ENCODE data around the gene CRTAP. TPM values are rescaled to one million over a fixed set of nuclear protein-coding genes. Genes with fewer than 3 reads are reported as not detected.

Gene CRTAP
- total RNA-seq, 4 donors from 2014 or later: 180 to 394 (median 315) TPM

DNA sequence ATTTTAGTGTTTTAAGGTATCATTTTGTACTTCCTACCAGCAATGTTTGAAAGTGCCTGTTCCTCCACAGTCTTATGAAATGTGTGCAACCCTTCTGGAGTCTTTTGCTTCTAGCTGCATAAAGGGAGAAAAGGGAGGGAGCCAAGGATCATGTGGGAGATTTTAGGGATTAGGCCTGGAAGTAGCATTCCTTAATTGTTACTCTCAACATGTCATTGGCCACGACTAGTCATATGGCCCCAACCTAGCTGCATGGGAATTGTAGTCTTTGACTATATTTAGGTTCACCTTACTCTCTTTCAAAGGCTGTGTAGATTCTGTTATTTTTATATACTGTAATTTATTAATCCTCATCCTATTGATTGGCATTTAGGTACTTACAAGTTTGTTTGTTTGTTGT, 14.9 kb downstream of the CRTAP start:
- H3K4me3 ChIP-seq: no peak overlapping the region
- no peak for DNase-seq (ENCODE audit: low spot score in 2 of 2)
- no peak overlapping the region for H3K27ac ChIP-seq
- H3K9me3 ChIP-seq: no peaks in the 10 kb centered on the region
- H3K27me3 ChIP-seq: no peaks in the 10 kb centered on the region
- H3K4me1 ChIP-seq: peaks cover 0 to 6% (median 0%) of the 10 kb centered on the region in 4 donors
- WGBS, 2 donors: 66 to 74% methylated on average over 1 of the region's 1 CpG
- TF ChIP-seq CTCF (IDR thresholded peaks at IDR 0.05) (no peak), EP300 (IDR thresholded peaks at IDR 0.05) (no peak), POLR2A (IDR thresholded peaks at IDR 0.05) (no peak)
- peaks cover 6 to 81% (median 6%) of the 10 kb centered on the region in 3 donors for H3K36me3 ChIP-seq

GRCh38 chr3:33130144-33130543, 16.3 kb downstream of the CRTAP start:
- H3K9me3 ChIP-seq: no peaks in the 10 kb centered on the region
- H3K27ac ChIP-seq: no peak overlapping the region
- H3K27me3 ChIP-seq: no peaks in the 10 kb centered on the region
- DNase-seq (ENCODE audit: low spot score in 2 of 2): no peak
- H3K36me3 ChIP-seq: peaks cover 0 to 81% (median 0%) of the 10 kb centered on the region in 3 donors
- peaks cover 0 to 6% (median 0%) of the 10 kb centered on the region in 4 donors for H3K4me1 ChIP-seq
- TF ChIP-seq CTCF (IDR thresholded peaks at IDR 0.05) (no peak), EP300 (IDR thresholded peaks at IDR 0.05) (no peak), POLR2A (IDR thresholded peaks at IDR 0.05) (no peak)
- 73 to 91% methylated on average over 2 of the region's 2 CpGs for WGBS, 2 donors
- H3K4me3 ChIP-seq: no peak overlapping the region

DNA sequence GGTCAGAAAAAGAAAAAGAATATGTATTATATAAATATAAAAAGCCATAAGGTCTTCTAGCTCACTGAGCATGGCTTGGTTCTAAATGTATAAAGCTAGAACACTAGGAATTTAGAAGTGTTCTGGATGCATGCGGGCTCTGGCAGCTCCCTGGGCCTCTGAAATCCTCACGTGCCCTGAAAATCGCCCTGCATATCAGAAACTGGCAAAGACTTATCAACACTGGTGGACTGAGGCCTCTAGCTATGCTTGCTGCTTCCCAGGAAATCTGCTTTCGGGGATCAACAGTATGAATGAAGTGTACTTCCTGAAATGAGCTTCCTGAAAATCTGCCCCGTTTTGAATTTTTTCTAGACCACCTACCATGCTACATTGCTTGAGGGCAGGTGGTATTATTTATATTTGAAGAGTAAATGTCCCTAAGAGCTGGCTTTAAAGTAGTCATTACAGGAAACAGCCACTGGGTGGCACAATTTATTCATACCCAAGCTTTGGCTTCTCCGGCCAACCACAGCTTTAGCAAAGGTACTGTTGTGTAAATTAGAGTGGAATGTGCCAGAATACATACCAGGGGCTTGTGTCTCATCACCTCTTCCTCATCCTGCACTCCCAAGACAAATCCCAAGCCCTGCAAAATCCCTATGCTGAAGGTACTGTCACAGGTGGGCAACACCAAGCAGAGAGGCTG, 17.7 kb downstream of the CRTAP start:
- Histone ChIP-seq H3K36me3 (peaks cover 0 to 80% (median 0%) of the 10 kb centered on the region in 3 donors), H3K4me3 (no peak overlapping the region), H3K4me1 (peaks cover 0 to 6% (median 0%) of the 10 kb centered on the region in 4 donors), H3K27me3 (no peaks in the 10 kb centered on the region), H3K9me3 (no peaks in the 10 kb centered on the region), H3K27ac (no peak overlapping the region)
- peak in 1 of 2 donors; percentile 72 for DNase-seq (ENCODE audit: low spot score in 2 of 2)
- 30 to 39% methylated on average over 6 of the region's 6 CpGs for WGBS, 2 donors
- TF ChIP-seq CTCF (IDR thresholded peaks at IDR 0.05): peak; percentile 66 to 78 (median 69)
- no peak for TF ChIP-seq POLR2A (IDR thresholded peaks at IDR 0.05)
- no peak for TF ChIP-seq EP300 (IDR thresholded peaks at IDR 0.05)

- no peaks in the 10 kb centered on the region for H3K9me3 ChIP-seq
- H3K27ac ChIP-seq: no peak overlapping the region
- no peak overlapping the region for H3K4me3 ChIP-seq
- no peak for DNase-seq (ENCODE audit: low spot score in 2 of 2)
- 77 to 100% methylated on average over 1 of the region's 1 CpG for WGBS, 2 donors
- no peak for TF ChIP-seq EP300 (IDR thresholded peaks at IDR 0.05)
- TF ChIP-seq POLR2A (IDR thresholded peaks at IDR 0.05): no peak
- no peak for TF ChIP-seq CTCF (IDR thresholded peaks at IDR 0.05)
- H3K27me3 ChIP-seq: no peaks in the 10 kb centered on the region
- peaks cover 0 to 6% (median 0%) of the 10 kb centered on the region in 4 donors for H3K4me1 ChIP-seq
- peaks cover 0 to 80% (median 0%) of the 10 kb centered on the region in 3 donors for H3K36me3 ChIP-seq
Measured at GRCh38 chr3:33132019-33132360, 18.2 kb downstream of the CRTAP start.

DNA sequence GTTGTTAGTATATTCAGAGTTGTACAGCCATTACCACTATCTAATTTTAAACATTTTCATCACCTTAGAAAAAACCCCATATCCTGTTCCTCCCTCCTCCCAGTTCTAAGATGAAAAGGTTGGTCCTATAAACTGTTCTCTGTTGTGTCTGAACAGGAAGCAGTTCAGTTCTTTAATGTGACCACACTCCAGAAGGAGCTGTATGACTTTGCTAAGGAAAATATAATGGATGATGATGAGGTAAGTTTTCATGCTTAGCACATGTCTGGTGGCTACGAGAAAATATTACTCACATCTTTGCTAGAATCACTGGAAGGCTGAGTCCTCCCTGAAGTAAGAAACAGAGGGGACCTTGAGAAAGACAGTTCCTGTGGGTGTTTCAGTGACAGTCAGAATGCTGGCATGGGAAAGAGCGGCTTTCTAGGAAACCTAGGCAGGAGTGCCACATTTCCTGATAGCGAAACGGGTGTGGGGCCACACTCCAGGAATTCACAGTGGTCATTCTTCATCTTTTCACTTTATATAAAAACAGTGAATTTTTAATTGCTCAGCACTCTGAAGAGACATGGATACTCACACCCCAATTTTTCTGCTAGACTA, 20.3 kb downstream of the CRTAP start:
- H3K4me3 ChIP-seq: no peak overlapping the region
- WGBS, 2 donors: 74 to 87% methylated on average over 3 to 4 of the region's 4 CpGs
- H3K27me3 ChIP-seq: no peaks in the 10 kb centered on the region
- peaks cover 0 to 86% (median 0%) of the 10 kb centered on the region in 3 donors for H3K36me3 ChIP-seq
- TF ChIP-seq EP300 (IDR thresholded peaks at IDR 0.05) (no peak), POLR2A (IDR thresholded peaks at IDR 0.05) (no peak), CTCF (IDR thresholded peaks at IDR 0.05) (no peak)
- DNase-seq (ENCODE audit: low spot score in 2 of 2): no peak
- no peaks in the 10 kb centered on the region for H3K9me3 ChIP-seq
- peaks cover 0 to 6% (median 0%) of the 10 kb centered on the region in 4 donors for H3K4me1 ChIP-seq
- no peak overlapping the region for H3K27ac ChIP-seq

Measured in tibial nerve (tissue), 4 donors.